Bone marrow (tissue), 2 donors: ENCODE results near the gene TAS2R20.
"Not testable (repeated sequence)": the region's sequence is repeated elsewhere in the genome, so short reads cannot be mapped to it uniquely, and the experiment has no call there.

Source experiments
- DNase-seq, 2 donors: peaks; one replicate each; lab custom pipeline; 2025; lab: John Stamatoyannopoulos, UW

The TAS2R20 gene

GRCh38 chr12:10998204-10998603, at the start of gene TAS2R20:
Gene TAS2R20 (minus strand): TSS chr12:10998304. CDS start chr12:10997875, 429 bp downstream.
- no peak for DNase-seq

- DNase-seq: not testable (repeated sequence)
Observed at GRCh38 chr12:11041366-11041765, 43.3 kb upstream of the TAS2R20 start.

GRCh38 chr12:11040162-11040561, 42.1 kb upstream of the TAS2R20 start:
- DNase-seq: no peak

GRCh38 chr12:11039171-11039570, 41.1 kb upstream of the TAS2R20 start:
- DNase-seq: no peak

GRCh38 chr12:11033959-11034358, 35.9 kb upstream of the TAS2R20 start:
- DNase-seq: not testable (repeated sequence)

- DNase-seq: no peak
Observed at GRCh38 chr12:11031307-11031706, 33.2 kb upstream of the TAS2R20 start, which contains the start of gene TAS2R31. Gene TAS2R31 (minus strand): TSS chr12:11031407. CDS start chr12:11031335, 72 bp downstream.

GRCh38 chr12:11026118-11026517, 28.0 kb upstream of the TAS2R20 start:
- DNase-seq: no peak

- DNase-seq: no peak
Observed at GRCh38 chr12:11023387-11023786, 25.3 kb upstream of the TAS2R20 start.

- no peak for DNase-seq
Observed at GRCh38 chr12:11022520-11022919, 24.4 kb upstream of the TAS2R20 start, which contains the start of gene TAS2R19. Gene TAS2R19 (minus strand): TSS chr12:11022620. CDS start chr12:11022571, 49 bp downstream.

GRCh38 chr12:11016937-11017336, 18.8 kb upstream of the TAS2R20 start:
- no peak for DNase-seq

- no peak for DNase-seq
Observed at GRCh38 chr12:11015775-11016430, 17.8 kb upstream of the TAS2R20 start.

- DNase-seq: no peak
Observed at GRCh38 chr12:11014234-11014633, 16.1 kb upstream of the TAS2R20 start.

GRCh38 chr12:11007608-11008007, 9.5 kb upstream of the TAS2R20 start:
- DNase-seq: no peak

- no peak for DNase-seq
Observed at GRCh38 chr12:10994307-10994706, 3.8 kb downstream of the TAS2R20 start.

- no peak for DNase-seq
Observed at GRCh38 chr12:10989107-10989506, 9.0 kb downstream of the TAS2R20 start.

- no peak for DNase-seq
Observed at GRCh38 chr12:10986812-10987211, 11.3 kb downstream of the TAS2R20 start, which contains the start of gene TAS2R50. Gene TAS2R50 (minus strand): TSS chr12:10986912. CDS start chr12:10986860, 52 bp downstream.

GRCh38 chr12:10982244-10982643, 15.9 kb downstream of the TAS2R20 start:
- no peak for DNase-seq

- no peak for DNase-seq
Observed at GRCh38 chr12:10974965-10975364, 23.1 kb downstream of the TAS2R20 start.

- DNase-seq: no peak
Observed at GRCh38 chr12:10968765-10969456, 29.2 kb downstream of the TAS2R20 start.

GRCh38 chr12:10967409-10967808, 30.7 kb downstream of the TAS2R20 start:
- DNase-seq: no peak

- DNase-seq: no peak
Observed at GRCh38 chr12:10966314-10966713, 31.8 kb downstream of the TAS2R20 start.

GRCh38 chr12:10965476-10965875, 32.6 kb downstream of the TAS2R20 start:
- no peak for DNase-seq

- DNase-seq: no peak
Observed at GRCh38 chr12:10960211-10960610, 37.9 kb downstream of the TAS2R20 start.
